ENCODE measurements around the gene DNAI4.
"Not testable (repeated sequence)": the region's sequence is repeated elsewhere in the genome, so short reads cannot be mapped to it uniquely, and the experiment has no call there.

Gene DNAI4

DNA sequence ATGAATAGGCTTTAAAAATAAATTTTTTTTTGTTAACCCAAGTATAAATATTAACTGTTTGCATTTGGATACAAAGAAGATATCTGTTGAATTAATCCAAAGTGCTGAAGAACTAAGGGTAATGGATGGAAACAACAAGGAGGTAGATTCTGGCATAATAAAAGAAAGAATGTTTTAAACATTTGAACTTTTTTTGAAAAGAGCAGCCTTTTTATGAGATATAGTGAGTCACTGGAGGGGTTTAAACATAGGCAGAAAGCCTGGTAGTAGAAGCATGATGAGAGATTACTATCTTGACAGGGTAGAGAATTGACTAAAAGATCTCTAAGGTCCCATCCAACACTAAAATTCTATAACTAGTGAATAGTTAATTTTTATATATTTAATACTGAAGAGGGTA lies 2.9 kb upstream of the DNAI4 start:
- no peak for DNase-seq

DNA sequence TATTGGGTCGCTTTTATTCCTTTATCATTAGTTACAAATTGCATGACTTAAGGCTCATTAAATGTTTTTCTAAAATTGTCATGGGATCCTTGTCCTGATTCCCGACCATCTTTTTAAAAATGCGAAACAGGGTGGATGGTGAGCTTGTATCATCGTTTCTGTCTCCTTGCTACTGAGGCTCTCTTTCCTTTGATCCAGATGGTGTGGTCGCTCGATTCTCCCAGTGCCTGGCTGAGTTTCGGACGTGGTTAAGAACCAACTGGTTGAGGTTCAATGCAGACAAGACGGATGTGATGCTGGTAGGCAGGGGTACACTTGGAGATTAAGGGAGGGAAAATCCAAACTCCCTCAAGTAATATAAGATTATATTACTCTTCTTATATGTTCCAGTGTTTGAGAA lies 1.3 kb upstream of the DNAI4 start:
- DNase-seq = no peak

DNA sequence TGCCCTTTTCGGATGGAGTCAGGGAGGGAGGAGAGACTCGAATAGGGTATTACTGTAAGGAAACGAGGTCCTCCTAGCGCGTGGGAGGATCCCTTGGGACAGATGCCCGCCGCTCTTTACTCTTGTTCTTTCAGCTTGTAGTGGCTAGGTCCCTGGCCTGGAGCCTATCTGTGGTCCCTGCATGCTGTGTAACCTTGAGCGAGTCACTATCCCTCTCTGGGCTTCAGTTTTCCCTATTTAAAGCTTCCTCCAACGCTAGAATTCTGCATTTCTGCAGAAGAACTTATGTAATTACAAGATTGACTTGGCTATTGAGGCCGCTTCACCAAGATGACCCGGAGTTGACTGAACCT lies 878 bp upstream of the DNAI4 start:
- DNase-seq = no peak

DNA sequence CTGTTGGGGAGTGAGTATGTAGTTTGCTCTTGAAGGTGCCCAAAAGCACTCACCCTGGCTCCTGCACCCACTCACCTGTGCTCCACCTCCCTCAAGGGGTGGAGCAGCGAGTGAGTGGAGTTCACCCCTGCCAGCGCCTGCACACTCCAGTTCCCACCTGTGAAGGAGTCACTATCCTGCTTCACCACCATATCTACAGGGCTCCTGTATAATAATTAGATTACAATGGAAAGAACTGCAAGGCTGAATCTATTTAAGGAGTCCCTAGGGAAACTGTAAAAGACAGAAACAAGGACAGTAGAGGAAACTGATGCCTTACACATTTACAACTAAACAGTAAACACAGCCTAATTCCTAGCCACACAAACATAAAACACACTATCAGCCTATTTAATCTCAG lies 4.1 kb downstream of the DNAI4 start:
- no peak for DNase-seq

DNA sequence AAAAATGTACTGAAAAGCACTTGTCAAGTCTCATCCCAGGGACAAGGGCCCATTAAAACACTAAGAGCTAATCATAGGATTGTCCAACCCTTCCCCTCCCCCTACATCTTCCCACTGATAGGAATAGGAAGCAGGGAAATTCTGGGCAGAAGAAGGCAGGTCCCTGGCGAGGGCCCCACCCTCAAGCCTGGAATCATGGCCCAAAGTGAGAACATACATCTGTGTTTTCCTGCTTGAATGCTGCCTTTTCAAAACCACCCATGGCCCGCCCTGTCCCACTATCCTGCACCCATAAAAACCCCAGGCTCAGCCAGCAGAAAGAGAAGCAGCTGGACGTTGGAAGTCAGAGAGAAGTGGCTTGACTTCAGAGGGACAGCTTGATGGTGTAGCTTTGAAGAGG lies 4.8 kb downstream of the DNAI4 start:
- no peak for DNase-seq

DNA sequence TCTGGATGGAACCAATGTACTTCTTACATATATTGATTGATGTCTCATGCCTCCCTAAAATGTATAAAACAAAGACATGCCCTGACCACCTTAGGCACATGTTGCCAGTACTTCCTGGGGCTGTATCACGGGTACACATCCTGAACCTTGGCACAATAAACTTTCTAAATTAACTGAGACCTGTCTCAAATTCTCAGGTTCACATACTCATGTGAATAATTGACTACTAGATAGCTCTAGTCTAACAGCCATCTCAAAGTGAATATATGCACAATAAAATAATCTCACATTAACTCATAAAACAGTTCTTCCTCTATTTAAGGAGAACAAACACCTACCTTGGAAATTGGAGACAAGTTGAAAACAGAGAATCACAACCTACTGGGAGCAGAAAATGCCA lies 5.6 kb downstream of the DNAI4 start:
- DNase-seq = no peak

DNA sequence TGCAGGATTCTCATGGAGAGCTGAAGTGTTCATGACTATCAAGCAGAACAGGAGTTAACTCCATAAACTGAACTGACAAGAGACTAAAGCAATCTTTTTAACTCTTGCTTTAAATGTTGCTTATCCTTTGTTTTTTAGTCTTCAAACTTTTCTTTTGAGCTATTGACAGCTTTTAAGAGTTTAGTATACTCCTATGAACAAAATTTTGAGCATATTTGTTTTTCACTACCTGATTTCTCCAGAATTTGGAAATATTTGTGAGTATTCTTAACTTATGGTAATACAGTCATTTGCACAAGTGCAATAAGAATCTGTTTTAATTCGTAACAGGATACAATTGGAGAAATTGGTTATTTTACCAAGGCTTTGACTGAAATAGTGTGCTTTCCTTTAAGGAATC lies 7.2 kb downstream of the DNAI4 start:
- no peak for DNase-seq

DNA sequence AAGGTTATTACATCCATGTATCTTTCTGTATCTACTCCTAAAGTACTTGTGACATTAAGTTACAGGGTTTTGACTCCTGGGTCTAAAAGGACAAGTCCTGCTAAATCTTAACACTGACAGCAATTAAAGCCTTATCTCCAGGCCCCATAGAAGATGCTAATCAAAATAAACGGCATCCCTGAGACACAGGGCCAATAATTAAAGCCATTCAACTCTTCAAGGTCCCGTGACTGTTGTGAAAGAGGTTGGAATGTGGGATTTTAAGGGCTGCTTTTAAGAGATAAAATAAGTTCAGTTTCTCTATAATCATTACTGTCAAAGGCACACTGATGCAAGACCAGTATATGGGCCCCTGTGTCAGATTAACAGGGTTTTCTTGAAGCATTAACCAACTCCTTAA lies 8.3 kb downstream of the DNAI4 start:
- DNase-seq = no peak

DNA sequence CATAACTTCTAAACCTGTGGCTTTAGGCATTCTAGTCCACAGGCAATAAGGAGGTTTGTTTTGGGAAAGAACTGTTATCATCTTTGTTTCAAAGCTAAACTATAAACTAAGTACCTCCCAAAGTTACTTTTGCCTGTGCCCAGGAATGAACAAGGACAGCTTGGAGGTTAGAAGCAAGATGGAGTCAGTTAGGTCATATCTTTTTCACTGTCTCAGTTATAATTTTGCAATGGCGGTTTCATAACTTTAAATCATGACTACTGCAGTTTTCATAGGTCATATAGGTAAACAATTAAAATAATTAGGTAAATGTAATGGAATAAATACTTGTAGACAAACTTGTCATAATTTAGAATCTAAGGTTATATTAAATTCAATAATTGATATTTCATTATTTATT lies 9.5 kb downstream of the DNAI4 start:
- DNase-seq = not testable (repeated sequence)

DNA sequence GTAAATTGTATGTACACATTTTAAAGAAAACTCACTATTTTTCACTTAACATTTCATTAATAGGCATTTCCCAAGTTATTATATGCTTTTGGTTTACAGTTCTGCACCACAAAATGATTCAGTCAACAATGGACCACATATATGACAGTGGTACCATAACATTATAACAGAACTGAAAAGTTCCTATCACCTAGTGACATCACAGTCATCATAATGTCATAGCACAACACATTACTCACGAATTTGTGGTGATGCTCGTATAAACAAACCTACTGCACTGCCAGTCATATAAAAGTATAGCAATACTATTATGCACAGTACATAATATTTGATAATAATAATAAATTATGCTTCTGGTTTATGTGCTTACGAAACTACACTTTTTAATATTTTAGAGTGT lies 30.9 kb downstream of the DNAI4 start:
- DNase-seq = no peak

DNA sequence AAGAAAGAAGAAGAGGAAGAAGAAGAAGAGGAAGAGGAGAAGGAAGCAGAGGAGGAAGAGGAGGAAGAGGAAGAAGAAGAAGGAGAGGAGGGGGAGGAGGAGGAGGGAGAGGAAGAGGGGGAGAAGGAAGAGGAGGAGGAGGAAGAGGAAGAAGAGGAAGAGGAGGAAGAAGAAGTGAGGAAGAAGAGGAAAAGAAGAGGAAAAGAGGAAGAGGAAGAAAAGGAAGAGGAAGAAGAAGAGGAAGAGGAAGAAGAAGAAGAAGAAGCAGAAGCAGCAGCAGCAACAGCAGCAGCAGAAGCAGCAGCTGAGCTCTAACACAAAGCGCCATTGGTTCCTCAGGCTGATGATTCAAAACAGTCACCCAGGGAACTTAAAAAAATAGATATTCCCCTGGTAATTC lies 34.0 kb downstream of the DNAI4 start:
- DNase-seq = no peak

DNA sequence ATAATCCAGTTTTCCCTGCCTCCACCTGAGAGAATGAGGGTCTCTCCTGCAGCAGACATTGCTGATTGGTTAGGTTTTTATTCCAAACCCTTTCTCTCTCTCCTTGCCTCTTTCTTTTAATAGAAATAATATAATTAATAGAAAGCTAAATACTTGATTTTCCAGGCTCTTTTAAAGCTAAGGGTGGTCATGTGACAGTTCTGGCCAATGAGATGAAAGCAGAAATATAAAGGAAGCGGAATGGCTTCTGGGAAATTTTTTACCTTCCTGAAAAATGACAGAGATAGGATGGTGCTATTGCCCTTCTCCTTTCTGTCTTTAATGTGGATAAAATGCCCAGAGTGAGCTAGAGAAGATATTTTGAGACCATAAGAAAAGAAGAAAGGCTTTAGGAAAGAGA lies 35.6 kb downstream of the DNAI4 start:
- no peak for DNase-seq

DNA sequence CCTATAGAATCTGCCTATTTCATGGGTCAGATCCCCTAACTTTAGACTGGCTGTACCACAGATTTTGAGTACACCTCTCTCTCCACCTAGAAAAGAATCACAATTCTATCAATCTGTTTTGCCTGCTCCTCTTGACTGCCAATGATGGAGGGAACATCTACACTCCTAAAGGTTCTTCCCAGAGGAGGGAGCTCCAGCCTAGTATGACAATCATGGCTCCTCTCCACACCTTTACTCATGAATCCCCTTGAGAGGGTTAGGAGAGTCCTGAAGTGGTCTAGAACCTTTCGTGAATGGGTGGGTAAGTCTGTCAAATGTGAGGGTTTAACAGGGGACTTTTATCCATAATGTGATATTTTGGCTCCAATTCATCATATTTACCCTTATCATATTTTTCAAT lies 48.0 kb downstream of the DNAI4 start:
- no peak for DNase-seq

DNA sequence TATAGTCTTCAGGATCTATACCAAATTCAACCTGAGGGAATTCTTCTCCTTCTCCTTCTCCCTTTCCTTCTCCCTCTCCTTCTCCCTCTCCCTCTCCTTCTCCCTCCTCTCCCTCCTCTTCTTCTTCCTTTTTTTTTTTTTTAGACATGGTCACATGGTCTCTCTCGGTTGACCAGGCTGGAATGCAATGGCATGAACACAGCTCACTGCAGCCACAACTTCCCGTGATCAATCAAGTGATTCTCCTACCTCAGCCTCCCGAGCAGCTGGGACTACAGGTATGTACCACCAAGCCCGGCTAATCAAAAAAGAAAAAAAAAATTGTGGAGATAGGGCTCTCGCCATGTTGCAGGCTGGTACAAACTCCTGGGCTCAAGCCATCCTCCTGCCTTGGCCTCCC lies 51.5 kb downstream of the DNAI4 start:
- DNase-seq = no peak

DNA sequence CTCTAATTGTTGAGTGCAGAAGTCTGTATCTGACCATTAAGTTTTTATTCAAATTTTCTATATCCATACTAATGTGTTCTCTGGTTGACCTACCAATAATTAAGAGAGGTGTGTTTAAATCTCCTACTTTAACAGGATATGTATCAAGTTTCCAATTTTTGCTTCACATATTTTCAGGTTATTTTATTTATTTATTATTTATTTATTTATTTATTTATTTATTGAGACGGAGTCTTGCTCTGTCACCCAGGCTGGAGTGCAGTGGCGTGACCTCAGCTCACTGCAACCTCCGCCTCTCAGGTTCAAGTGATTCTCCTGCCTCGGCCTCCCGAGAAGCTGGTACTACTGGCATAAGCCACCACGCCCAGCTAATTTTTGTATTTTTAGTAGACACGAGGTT lies 52.6 kb downstream of the DNAI4 start:
- not testable (repeated sequence) for DNase-seq

DNA sequence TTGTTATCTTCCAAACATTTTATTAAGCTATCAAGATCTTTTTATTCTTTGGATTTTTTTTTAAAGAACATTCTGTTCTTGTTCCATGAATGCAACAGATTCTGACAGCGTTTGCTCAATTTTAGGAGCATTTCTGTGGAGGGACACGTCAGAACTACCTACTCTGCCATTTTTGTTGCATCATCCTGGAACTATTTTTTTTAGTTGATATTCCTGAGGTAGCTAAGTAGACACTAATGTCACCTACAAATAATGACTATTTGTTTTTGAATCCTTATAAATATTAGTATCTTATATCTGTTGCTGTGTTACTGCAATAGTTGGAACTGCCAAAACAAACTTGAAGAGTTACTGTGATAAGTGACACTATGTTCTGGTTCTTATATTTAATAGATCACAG lies 57.2 kb downstream of the DNAI4 start:
- DNase-seq = no peak

DNA sequence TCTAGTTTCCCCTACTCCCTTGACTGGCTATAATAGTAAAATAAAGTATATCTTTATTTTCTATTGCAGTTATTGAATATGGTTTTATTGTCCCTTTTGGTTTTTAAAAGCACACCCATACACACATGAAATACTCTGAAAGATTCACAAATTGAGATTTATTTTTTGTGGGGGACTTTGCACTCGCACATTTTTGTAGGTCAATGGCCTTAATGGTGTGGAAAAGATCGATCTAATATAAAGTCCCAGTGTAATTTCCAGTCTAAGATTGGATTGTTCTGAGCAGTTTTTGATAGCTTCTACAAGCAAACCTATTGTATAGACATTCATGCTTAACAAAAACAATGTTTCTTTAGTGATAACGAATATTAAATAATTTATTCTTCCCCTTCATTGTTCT lies 64.1 kb downstream of the DNAI4 start:
- no peak for DNase-seq

DNA sequence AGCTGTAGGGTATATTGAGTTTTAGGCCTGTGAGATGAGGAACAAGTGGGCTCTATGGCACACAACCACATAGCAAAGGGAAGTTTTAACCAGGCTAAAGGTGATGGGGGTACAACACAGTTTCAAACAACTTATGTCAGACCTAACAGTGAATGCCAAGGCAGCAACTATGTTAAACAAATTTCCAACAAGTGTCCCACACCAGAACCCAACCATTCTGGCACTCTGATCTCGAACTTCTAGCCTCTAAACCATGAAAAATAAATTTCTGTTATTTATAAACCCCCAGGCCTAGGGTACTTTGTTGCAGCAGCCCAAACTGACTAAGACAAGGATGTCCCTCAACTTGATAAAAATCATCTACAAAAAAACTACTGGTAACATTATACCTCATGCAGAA lies 71.3 kb downstream of the DNAI4 start:
- DNase-seq = no peak

DNA sequence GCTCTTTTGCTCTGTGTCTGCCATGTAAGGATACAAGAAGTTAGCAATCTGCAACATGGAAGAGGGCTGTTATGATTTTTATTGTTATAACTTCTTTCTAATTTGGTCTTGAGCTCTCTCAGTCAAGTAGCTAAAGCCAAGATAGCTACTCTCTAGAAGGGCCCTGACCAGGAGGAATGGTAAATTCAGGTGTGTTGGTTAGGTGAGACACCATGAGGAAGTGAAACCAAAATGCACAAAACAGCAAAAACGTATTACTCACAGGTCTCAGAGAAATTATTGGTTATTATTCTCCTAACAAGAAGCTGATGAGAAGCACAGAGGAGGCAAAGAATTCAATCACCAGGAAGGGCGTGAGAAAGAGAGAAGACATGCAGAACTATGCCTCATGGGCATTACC lies 71.8 kb downstream of the DNAI4 start:
- DNase-seq = no peak

DNA sequence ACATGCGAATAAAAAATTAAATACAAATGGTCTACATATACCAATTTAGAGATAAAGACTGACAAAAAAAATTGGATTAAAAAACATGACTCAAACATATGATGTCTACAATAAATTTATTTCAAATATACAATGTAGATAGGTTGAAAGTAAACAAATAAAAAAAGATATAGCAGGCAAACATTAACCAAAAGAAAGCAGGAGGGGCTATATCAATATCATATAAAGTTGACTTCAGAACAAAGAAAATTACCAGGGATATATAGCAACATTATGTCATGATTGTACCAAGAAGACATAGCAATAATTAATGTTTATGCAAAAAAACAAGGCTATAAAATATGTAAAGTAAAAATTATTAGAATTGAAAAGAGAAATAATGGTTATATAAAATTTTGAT lies 73.7 kb downstream of the DNAI4 start:
- DNase-seq = no peak

DNA sequence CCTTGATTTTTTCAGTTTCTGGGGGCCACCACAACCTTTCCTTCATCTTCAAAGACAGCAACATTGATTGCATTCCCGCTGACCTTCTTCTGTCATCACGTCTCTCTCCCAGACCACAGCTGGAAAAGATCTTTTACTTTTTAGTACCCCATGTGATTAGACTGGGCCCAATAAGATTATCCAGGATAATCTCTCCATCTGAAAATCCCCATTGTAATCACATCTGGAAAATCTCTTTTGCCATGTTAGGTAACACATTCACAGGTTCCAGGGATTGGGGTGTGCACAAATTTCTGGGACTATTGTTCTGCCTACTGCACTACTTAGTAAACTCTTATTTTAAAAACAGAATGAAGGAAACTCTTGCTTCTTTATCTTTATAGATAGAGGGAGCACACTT lies 76.5 kb downstream of the DNAI4 start:
- DNase-seq = no peak

DNA sequence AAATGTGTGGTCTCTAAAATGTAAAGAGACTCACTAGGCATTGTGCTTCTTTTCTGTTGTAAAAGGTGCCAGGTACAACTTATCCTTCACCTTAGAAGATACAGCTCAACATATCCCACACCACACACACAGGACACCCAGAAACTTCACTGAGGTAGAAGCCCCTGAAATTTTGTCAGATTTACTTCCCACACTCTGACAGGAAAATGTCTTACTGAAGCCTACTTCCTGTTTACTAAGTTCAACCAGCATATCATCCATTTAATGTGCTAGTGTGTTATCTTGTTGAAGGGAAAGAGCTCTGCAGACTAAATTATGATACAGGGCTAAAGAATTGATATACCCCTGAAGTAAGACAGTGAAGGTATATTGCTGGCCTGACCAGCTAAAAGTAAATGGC lies 83.7 kb downstream of the DNAI4 start:
- DNase-seq = no peak

DNA sequence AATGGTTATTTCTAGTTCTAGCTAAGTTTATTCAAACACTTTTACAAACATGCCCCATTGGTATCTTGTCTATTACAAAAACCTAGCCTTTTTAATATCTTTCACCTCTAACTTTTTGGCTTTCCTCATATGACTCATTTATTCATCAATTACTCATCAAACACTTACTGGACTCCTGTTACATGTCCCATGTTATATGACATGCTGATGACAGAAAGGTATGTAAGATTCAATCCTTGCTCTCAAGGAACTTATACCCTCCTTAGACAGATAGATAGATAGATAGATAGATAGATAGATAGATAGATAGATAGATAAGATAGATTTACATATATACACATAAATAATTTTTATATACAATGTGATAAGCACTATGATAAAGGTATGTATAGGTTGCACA lies 89.7 kb downstream of the DNAI4 start:
- DNase-seq = no peak

DNA sequence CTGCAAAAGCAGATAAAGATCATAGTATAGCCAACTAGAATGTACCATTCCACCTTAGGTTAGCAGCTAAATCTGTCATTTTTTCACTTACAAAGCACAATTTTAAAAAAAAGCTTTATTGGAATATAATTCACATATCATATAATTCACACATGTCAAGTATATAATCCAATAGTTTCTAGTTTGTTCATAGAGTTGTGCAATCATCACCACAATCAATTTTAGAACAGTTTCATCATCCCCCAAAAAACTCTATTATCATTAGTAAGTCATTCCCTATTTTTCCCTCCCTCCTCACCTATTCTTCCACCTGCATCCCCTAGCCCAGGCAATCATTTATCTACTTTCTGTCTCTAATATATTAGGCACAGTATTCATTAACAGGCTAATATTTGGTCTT lies 91.5 kb downstream of the DNAI4 start:
- DNase-seq = no peak

DNA sequence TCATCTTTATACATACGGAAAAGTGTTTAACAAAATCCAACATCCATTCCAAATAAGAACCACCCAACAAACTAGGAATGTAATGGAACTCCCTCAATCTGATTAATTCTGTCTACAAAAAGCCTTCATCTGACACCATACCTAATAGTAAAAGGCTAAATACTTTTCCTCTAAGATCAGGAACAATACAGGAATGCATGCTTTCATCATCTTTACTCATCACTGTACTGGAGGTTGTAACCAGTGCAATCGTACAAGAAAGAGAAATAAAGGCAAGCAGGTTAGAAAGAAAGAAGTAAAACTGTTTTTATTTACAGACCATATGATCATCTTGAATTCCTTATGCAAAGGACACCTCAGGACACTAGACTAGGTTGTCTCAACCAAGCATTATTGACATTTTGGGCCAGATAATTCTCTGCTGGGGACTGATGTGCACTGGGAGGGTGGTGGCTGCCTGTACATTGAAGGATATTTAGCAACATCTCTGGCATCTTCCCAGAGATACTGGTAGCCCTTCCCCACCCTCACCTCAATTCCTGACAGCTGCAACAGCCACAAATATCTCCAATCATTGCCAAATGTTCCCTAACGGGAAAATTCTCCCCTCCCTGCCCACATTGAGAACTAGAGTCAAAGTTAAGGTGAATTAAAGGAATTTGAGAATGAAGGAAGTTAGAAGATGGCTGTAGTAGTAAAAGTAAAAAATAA lies 93.0 kb downstream of the DNAI4 start:
- DNase-seq = no peak

DNA sequence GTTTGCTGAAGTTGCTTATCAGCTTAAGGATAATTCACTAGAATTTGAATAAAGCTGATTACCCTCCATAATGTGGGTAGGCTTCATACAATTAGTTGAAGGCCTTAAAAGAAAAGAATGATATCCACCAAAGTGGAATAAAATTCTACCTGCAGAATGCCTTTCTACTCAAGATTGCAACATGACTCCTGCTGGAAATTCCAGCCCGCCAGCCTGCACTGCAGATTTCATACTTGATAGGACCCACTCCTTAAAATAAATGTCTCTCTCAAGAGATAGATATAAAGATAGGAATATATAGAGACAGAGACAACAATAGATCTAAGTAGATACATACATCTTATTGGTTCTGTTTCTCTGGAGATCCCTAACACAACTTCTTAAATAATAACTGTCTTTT lies 99.9 kb downstream of the DNAI4 start:
- no peak for DNase-seq
